NB4 (cell line): ENCODE measurements around the gene SLC28A3.

ENCODE experiments used
- POLR2A ChIP-seq: IDR thresholded peaks from 2 replicates; pipeline ENCODE4 v1.6.1; 2011; ENCODE audit warnings: mild to moderate bottlenecking; ENCODE audit not compliant: insufficient read length; ENCODE audit errors: extremely low read depth
- TF ChIP-seq, protein P1 (sequence below): IDR thresholded peaks from one replicate; pipeline ENCODE4 v1.5.1; 2012; ENCODE audit warnings: low read depth, low read length
- TF ChIP-seq, protein P2 (sequence below): IDR thresholded peaks from 2 replicates; pipeline ENCODE4 v1.6.1; 2011; ENCODE audit warnings: low read depth, low read length

DNA sequence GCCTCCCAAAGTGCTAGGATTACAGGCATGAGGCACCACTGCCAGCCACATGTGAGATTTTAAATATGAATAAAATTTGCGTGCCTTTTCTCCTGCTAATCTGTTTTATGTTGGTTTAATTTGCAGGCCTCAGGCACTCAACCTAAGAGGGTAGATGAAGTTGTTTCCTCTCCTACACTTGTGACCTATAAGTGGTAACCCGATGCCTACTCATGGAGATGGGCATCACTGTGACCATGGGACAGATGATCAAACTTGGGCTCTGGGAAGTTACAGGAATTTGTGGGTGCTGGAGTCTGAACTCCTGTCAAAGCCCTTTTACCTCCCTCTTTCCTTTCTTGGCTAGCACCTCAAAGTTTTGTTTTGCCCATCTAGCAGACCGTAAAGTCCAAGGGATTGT lies 1.1 kb downstream of the SLC28A3 start:
- TF ChIP-seq, protein P1, sequence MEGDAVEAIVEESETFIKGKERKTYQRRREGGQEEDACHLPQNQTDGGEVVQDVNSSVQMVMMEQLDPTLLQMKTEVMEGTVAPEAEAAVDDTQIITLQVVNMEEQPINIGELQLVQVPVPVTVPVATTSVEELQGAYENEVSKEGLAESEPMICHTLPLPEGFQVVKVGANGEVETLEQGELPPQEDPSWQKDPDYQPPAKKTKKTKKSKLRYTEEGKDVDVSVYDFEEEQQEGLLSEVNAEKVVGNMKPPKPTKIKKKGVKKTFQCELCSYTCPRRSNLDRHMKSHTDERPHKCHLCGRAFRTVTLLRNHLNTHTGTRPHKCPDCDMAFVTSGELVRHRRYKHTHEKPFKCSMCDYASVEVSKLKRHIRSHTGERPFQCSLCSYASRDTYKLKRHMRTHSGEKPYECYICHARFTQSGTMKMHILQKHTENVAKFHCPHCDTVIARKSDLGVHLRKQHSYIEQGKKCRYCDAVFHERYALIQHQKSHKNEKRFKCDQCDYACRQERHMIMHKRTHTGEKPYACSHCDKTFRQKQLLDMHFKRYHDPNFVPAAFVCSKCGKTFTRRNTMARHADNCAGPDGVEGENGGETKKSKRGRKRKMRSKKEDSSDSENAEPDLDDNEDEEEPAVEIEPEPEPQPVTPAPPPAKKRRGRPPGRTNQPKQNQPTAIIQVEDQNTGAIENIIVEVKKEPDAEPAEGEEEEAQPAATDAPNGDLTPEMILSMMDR = no peak
- no peak for TF ChIP-seq POLR2A
- TF ChIP-seq, protein P2, sequence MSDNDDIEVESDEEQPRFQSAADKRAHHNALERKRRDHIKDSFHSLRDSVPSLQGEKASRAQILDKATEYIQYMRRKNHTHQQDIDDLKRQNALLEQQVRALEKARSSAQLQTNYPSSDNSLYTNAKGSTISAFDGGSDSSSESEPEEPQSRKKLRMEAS = no peak
